HG03196 (cell line): ENCODE results near the gene HLA-DRA.
"Not testable (repeated sequence)": the region's sequence is repeated elsewhere in the genome, so short reads cannot be mapped to it uniquely, and the experiment has no call there.

Source experiments
- ATAC-seq: cut with Tn5 transposase; IDR thresholded peaks from one replicate; pipeline ENCODE4 v1.9.1; 2021; ENCODE audit not compliant: unreplicated experiment

The HLA-DRA gene

GRCh38 chr6:32430179-32430578, 9.5 kb upstream of the HLA-DRA start:
- no peak for ATAC-seq

GRCh38 chr6:32431142-32431541, 8.5 kb upstream of the HLA-DRA start:
- ATAC-seq, result no peak

GRCh38 chr6:32432050-32432450, 7.6 kb upstream of the HLA-DRA start:
- no peak for ATAC-seq

GRCh38 chr6:32433950-32434349, 5.7 kb upstream of the HLA-DRA start:
- ATAC-seq, result not testable (repeated sequence)

GRCh38 chr6:32436186-32436585, 3.5 kb upstream of the HLA-DRA start:
- ATAC-seq, result no peak

GRCh38 chr6:32436995-32437836, 2.5 kb upstream of the HLA-DRA start:
- peak; percentile 71 for ATAC-seq

GRCh38 chr6:32439139-32439538, 548 bp upstream of the HLA-DRA start:
- no peak for ATAC-seq

- ATAC-seq, result no peak
Measured at GRCh38 chr6:32442243-32442667, 2.6 kb downstream of the HLA-DRA start.

GRCh38 chr6:32442977-32443552, 3.4 kb downstream of the HLA-DRA start:
- no peak for ATAC-seq

- ATAC-seq, result no peak
Measured at GRCh38 chr6:32444433-32444832, 4.7 kb downstream of the HLA-DRA start.

- no peak for ATAC-seq
Measured at GRCh38 chr6:32445321-32445854, 5.7 kb downstream of the HLA-DRA start.

- ATAC-seq, result no peak
Measured at GRCh38 chr6:32447932-32448331, 8.2 kb downstream of the HLA-DRA start.

- ATAC-seq, result no peak
Measured at GRCh38 chr6:32449088-32449736, 9.5 kb downstream of the HLA-DRA start.

GRCh38 chr6:32457054-32457453, 17.4 kb downstream of the HLA-DRA start:
- ATAC-seq, result no peak

GRCh38 chr6:32459781-32460424, 20.2 kb downstream of the HLA-DRA start:
- no peak for ATAC-seq

- ATAC-seq, result no peak
Measured at GRCh38 chr6:32460528-32460927, 20.8 kb downstream of the HLA-DRA start.

- ATAC-seq, result no peak
Measured at GRCh38 chr6:32461493-32461892, 21.8 kb downstream of the HLA-DRA start.

GRCh38 chr6:32462609-32463008, 22.9 kb downstream of the HLA-DRA start:
- peak; percentile 91 for ATAC-seq

- ATAC-seq, result not testable (repeated sequence)
Measured at GRCh38 chr6:32467743-32468503, 28.2 kb downstream of the HLA-DRA start.

- no peak for ATAC-seq
Measured at GRCh38 chr6:32472781-32473375, 33.2 kb downstream of the HLA-DRA start.
